Nephron progenitor cell (in vitro differentiated cells): ENCODE data around the gene TTLL11.

Source experiments
- DNase-seq: peaks from one replicate; pipeline ENCODE4 v3.0.0; 2021
- H3K27ac Mint-ChIP-seq: 2 replicates; pipeline ENCODE4 v1.8.0; 2021; ENCODE audit warnings: mild to moderate bottlenecking, moderate library complexity, mixed read lengths
- H3K27me3 Mint-ChIP-seq: 2 replicates; pipeline ENCODE4 v1.8.0; 2021; ENCODE audit warnings: mild to moderate bottlenecking, low read depth, mixed read lengths; ENCODE audit not compliant: poor library complexity
- H3K36me3 Mint-ChIP-seq: 2 replicates; pipeline ENCODE4 v1.8.0; 2021; ENCODE audit warnings: low read depth, mixed read lengths
- H3K4me1 Mint-ChIP-seq: 2 replicates; pipeline ENCODE4 v1.8.0; 2021; ENCODE audit warnings: mixed read lengths
- H3K4me3 Mint-ChIP-seq: 2 replicates; pipeline ENCODE4 v1.8.0; 2021; ENCODE audit warnings: mild to moderate bottlenecking, moderate library complexity, mixed read lengths
- H3K9me3 Mint-ChIP-seq: 2 replicates; pipeline ENCODE4 v1.8.0; 2021; ENCODE audit warnings: mild to moderate bottlenecking, moderate library complexity, mixed read lengths
- TF ChIP-seq, protein P1 (sequence below): fragments of 200-600 bp; sonication (generic); IDR thresholded peaks from 2 replicates; pipeline ENCODE4 v1.5.0; 2021; ENCODE audit warnings: antibody characterized with exemption

TTLL11 gene

DNA sequence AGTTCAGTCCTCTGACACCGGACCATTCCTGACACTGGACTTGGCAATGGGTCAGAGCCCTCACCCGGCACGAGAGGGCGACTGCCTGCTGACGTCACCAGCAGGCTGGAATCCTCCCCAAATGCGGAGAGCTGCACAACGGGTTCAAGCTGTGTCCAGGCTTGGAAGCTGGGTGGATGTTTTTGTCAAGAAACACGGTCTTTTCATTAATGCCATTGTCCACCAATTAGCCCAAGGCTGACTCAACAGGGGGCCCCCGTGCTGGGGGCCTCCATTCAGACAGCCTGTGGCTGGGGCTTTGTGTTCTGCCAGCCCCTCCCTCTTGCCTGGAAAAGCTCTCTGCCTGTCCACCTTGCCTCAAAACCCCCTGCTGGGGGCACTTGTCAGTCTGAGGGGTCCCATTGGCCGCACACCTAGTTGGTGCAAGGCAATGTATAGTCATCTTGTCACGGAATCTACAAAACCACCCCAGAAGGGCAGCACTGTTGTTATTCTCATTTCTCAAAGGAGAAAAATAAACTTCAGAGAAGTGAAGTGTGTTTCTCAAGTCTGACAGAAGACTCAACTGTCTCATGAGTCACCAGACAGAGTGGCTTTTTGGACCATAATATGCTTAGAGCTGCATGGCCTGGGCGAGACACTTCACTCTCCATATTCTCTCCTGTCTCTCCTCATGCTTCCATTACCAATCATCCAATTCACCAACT, 41.9 kb upstream of the TTLL11 start:
- H3K27ac Mint-ChIP-seq: no peak overlapping the region
- TF ChIP-seq, protein P1, sequence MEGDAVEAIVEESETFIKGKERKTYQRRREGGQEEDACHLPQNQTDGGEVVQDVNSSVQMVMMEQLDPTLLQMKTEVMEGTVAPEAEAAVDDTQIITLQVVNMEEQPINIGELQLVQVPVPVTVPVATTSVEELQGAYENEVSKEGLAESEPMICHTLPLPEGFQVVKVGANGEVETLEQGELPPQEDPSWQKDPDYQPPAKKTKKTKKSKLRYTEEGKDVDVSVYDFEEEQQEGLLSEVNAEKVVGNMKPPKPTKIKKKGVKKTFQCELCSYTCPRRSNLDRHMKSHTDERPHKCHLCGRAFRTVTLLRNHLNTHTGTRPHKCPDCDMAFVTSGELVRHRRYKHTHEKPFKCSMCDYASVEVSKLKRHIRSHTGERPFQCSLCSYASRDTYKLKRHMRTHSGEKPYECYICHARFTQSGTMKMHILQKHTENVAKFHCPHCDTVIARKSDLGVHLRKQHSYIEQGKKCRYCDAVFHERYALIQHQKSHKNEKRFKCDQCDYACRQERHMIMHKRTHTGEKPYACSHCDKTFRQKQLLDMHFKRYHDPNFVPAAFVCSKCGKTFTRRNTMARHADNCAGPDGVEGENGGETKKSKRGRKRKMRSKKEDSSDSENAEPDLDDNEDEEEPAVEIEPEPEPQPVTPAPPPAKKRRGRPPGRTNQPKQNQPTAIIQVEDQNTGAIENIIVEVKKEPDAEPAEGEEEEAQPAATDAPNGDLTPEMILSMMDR: no peak
- peaks cover 16% of the 10 kb centered on the region for H3K4me1 Mint-ChIP-seq
- H3K27me3 Mint-ChIP-seq: peaks cover 58% of the 10 kb centered on the region
- H3K4me3 Mint-ChIP-seq: no peak overlapping the region
- H3K9me3 Mint-ChIP-seq: no peaks in the 10 kb centered on the region
- H3K36me3 Mint-ChIP-seq: no peaks in the 10 kb centered on the region
- DNase-seq: no peak

DNA sequence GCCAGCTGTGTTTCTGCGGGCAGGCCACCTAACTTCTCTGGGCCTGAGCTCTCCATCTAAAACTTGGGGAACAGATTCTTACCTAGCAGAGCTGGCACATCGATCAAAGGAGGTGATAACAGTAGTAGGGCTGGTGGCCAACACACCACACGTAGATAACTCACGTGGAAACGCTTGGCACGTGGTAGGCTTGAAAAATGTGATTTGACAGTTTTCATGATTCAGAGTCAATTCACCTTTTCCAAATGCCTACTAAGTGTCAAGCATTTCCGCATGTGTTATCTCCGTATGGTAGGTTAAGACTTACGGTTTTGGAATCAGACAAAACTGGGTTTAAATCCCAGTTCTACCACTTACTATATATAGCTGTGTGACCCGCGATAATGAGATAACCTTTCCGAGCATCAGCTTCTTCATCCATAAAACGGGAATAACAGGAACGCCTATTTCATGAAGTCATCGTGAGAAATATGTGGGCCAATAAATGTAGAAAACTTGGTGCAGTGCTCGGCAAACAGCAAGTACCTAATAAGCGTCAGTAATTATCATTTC, 41.0 kb upstream of the TTLL11 start:
- peaks cover 16% of the 10 kb centered on the region for H3K4me1 Mint-ChIP-seq
- peaks cover 59% of the 10 kb centered on the region for H3K27me3 Mint-ChIP-seq

DNA sequence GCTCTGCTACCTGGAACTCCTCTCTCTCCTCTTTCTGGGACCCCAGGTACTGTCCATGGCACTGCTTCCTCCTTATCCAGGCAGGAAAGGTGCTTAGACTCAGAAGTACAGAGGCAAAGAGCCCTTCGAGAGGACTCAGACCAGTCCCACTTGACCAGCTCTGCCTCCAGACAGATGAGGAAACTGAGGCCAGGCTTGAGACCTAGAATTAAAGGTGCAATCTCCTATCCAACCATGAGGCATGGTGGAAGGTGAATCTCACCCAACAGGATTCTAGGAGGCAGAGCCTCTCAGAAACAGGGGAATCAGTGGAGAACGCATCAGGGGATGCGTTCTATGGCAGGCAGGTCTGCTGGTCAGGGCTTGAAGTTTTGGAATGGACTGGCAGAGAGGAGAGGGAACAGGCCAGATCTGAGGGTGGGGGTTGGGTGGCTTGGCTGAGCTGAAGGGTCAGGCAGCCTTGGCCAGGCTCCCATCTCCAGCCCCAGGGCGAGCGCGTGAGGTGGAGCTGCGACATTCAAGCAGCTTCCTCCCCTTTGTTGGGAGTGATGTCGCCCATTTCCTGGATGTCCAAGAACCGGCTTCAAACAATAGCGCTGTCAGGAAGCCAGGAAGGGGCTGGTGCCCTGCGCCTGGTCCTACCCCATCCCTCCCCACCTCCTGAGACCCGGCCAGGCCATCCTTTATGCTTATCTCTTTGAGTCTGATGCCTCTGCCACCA, 40.3 kb upstream of the TTLL11 start:
- H3K27me3 Mint-ChIP-seq: peaks cover 60% of the 10 kb centered on the region
- DNase-seq: no peak
- no peaks in the 10 kb centered on the region for H3K36me3 Mint-ChIP-seq
- H3K9me3 Mint-ChIP-seq: no peaks in the 10 kb centered on the region
- H3K4me3 Mint-ChIP-seq: no peak overlapping the region
- H3K4me1 Mint-ChIP-seq: peaks cover 16% of the 10 kb centered on the region
- H3K27ac Mint-ChIP-seq: no peak overlapping the region
- TF ChIP-seq, protein P1: no peak

More for the DNA sequence above, 41.0 kb upstream of the TTLL11 start:
- no peak for DNase-seq
- Mint-ChIP-seq H3K27ac (no peak overlapping the region), H3K36me3 (no peaks in the 10 kb centered on the region), H3K9me3 (no peaks in the 10 kb centered on the region), H3K4me3 (no peak overlapping the region)
- TF ChIP-seq, protein P1: no peak

DNA sequence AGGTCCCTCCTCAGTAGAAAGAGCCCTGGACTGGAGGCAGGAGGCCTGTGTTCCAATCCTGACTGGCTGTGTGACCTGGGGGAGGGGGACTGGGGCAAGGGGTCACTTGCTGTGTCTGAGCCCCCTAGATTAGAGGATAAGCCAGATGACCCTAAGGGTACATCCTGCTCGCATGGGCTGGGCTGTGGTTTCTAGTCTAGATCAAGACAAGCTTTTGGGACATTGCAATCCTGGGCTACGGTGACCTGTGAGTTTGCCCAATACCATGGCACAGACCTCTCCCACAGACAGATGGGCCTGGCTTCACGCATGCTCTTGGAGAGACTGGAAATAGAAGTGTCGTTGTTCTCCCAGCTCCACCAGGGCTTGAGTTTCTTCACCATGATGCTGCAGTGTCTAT, 39.4 kb upstream of the TTLL11 start:
- no peak overlapping the region for H3K4me3 Mint-ChIP-seq
- no peaks in the 10 kb centered on the region for H3K9me3 Mint-ChIP-seq
- no peak overlapping the region for H3K27ac Mint-ChIP-seq
- H3K27me3 Mint-ChIP-seq: peaks cover 67% of the 10 kb centered on the region
- H3K4me1 Mint-ChIP-seq: peaks cover 16% of the 10 kb centered on the region
- TF ChIP-seq, protein P1: no peak
- DNase-seq: no peak
- H3K36me3 Mint-ChIP-seq: no peaks in the 10 kb centered on the region

DNA sequence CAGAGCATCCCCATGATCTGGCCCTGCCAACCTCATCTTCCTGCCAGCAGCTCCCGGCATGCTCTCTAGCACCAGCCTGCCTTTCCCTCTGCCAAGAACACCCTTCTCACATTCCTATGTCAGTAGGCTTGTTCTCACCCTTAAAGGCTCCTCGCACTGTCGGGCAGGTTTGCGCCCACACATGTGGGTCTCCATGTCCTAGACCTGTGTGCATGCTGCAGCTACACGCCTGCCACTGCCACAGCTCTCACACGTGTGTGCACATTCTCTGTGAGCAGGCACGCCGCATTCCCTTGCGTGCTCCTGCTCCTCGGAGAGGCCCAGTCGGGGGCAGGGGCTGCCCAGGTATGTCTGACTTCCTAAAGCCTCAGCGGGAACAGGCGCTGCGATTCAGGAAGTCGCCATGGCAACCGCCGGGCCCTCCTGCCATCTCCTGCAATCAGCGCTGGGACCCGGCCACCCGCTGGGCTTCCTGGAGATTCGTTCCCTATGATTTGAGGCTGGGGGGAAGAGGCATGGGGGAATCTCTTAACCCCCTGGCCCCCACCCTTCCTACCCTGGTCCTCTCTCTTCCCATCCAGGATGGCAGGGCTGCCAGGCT, 38.4 kb upstream of the TTLL11 start:
- Mint-ChIP-seq H3K27ac (no peak overlapping the region), H3K4me3 (no peak overlapping the region), H3K9me3 (no peaks in the 10 kb centered on the region), H3K27me3 (peaks cover 70% of the 10 kb centered on the region), H3K36me3 (no peaks in the 10 kb centered on the region), H3K4me1 (peaks cover 17% of the 10 kb centered on the region)
- TF ChIP-seq, protein P1: no peak
- DNase-seq: peak; percentile 71
